Measurements from ENCODE around the gene PSMC4.
"Not testable (repeated sequence)": the region's sequence is repeated elsewhere in the genome, so short reads cannot be mapped to it uniquely, and the experiment has no call there.

The PSMC4 gene

GRCh38 chr19:39946532-39946931 lies 24.4 kb upstream of the PSMC4 start:
- DNase-seq (ENCODE audit: low read depth): no peak

- no peak for DNase-seq (ENCODE audit: low read depth)
Measured at GRCh38 chr19:39949026-39949747, 21.8 kb upstream of the PSMC4 start.

- no peak for DNase-seq (ENCODE audit: low read depth)
Measured at GRCh38 chr19:39951065-39951650, 19.8 kb upstream of the PSMC4 start.

GRCh38 chr19:39951686-39952085 lies 19.3 kb upstream of the PSMC4 start:
- no peak for DNase-seq (ENCODE audit: low read depth)

- DNase-seq (ENCODE audit: low read depth): no peak
Measured at GRCh38 chr19:39953915-39954314, 17.1 kb upstream of the PSMC4 start.

- DNase-seq (ENCODE audit: low read depth): not testable (repeated sequence)
Measured at GRCh38 chr19:39957886-39958285, 13.1 kb upstream of the PSMC4 start.

GRCh38 chr19:39958942-39959341 lies 12.0 kb upstream of the PSMC4 start:
- not testable (repeated sequence) for DNase-seq (ENCODE audit: low read depth)

- not testable (repeated sequence) for DNase-seq (ENCODE audit: low read depth)
Measured at GRCh38 chr19:39959407-39959806, 11.6 kb upstream of the PSMC4 start.

- DNase-seq (ENCODE audit: low read depth): no peak
Measured at GRCh38 chr19:39963898-39964297, 7.1 kb upstream of the PSMC4 start.

GRCh38 chr19:39966617-39967016 lies 4.3 kb upstream of the PSMC4 start:
- no peak for DNase-seq (ENCODE audit: low read depth)

GRCh38 chr19:39967561-39967960 lies 3.4 kb upstream of the PSMC4 start:
- DNase-seq (ENCODE audit: low read depth): no peak

- DNase-seq (ENCODE audit: low read depth): no peak
Measured at GRCh38 chr19:39968789-39969188, 2.2 kb upstream of the PSMC4 start.

GRCh38 chr19:39969266-39969665 lies 1.7 kb upstream of the PSMC4 start:
- no peak for DNase-seq (ENCODE audit: low read depth)

- DNase-seq (ENCODE audit: low read depth): no peak
Measured at GRCh38 chr19:39969681-39970424, 1.1 kb upstream of the PSMC4 start.

- DNase-seq (ENCODE audit: low read depth): no peak
Measured at GRCh38 chr19:39970425-39970674, 615 bp upstream of the PSMC4 start.

GRCh38 chr19:39971380-39972035 lies 543 bp downstream of the PSMC4 start:
- DNase-seq (ENCODE audit: low read depth): no peak

GRCh38 chr19:39974377-39975155 lies 3.6 kb downstream of the PSMC4 start:
- DNase-seq (ENCODE audit: low read depth): no peak

- no peak for DNase-seq (ENCODE audit: low read depth)
Measured at GRCh38 chr19:39982883-39983282, 11.9 kb downstream of the PSMC4 start.

GRCh38 chr19:39983695-39984300 lies 12.8 kb downstream of the PSMC4 start:
- no peak for DNase-seq (ENCODE audit: low read depth)

GRCh38 chr19:39986643-39987042 lies 15.7 kb downstream of the PSMC4 start:
- no peak for DNase-seq (ENCODE audit: low read depth)

- no peak for DNase-seq (ENCODE audit: low read depth)
Measured at GRCh38 chr19:39987167-39987566, 16.2 kb downstream of the PSMC4 start.

GRCh38 chr19:39987596-39987995 lies 16.6 kb downstream of the PSMC4 start:
- DNase-seq (ENCODE audit: low read depth): no peak
